ENCODE measurements around the gene DUSP6.
"Not testable (repeated sequence)": the region's sequence is repeated elsewhere in the genome, so short reads cannot be mapped to it uniquely, and the experiment has no call there.

DUSP6 gene

GRCh38 chr12:89350260-89350629, 2.1 kb downstream of the DUSP6 start:
- H3K4me3 Mint-ChIP-seq = peak overlapping the region; percentile 90
- H3K9me3 Mint-ChIP-seq = no peaks in the 10 kb centered on the region
- peaks cover 77% of the 10 kb centered on the region for H3K4me1 Mint-ChIP-seq (ENCODE audit: low read depth)
- peaks cover 36% of the 10 kb centered on the region for H3K36me3 Mint-ChIP-seq (ENCODE audit: low read depth)
- peak overlapping the region; percentile 94 for H3K27ac Mint-ChIP-seq
- no peaks in the 10 kb centered on the region for H3K27me3 Mint-ChIP-seq

GRCh38 chr12:89349814-89350213, 2.5 kb downstream of the DUSP6 start:
- Mint-ChIP-seq H3K27me3 (no peaks in the 10 kb centered on the region), H3K36me3 (ENCODE audit: low read depth) (peaks cover 36% of the 10 kb centered on the region), H3K4me3 (peak overlapping the region; percentile 90), H3K9me3 (no peaks in the 10 kb centered on the region), H3K27ac (no peak overlapping the region), H3K4me1 (ENCODE audit: low read depth) (peaks cover 77% of the 10 kb centered on the region)

- no peaks in the 10 kb centered on the region for H3K27me3 Mint-ChIP-seq
- peaks cover 36% of the 10 kb centered on the region for H3K36me3 Mint-ChIP-seq (ENCODE audit: low read depth)
- H3K4me3 Mint-ChIP-seq = peak overlapping the region; percentile 90
- H3K9me3 Mint-ChIP-seq = no peaks in the 10 kb centered on the region
- peaks cover 74% of the 10 kb centered on the region for H3K4me1 Mint-ChIP-seq (ENCODE audit: low read depth)
- no peak overlapping the region for H3K27ac Mint-ChIP-seq
These were observed 3.2 kb downstream of the DUSP6 start for GRCh38 chr12:89348894-89349699.

DNA sequence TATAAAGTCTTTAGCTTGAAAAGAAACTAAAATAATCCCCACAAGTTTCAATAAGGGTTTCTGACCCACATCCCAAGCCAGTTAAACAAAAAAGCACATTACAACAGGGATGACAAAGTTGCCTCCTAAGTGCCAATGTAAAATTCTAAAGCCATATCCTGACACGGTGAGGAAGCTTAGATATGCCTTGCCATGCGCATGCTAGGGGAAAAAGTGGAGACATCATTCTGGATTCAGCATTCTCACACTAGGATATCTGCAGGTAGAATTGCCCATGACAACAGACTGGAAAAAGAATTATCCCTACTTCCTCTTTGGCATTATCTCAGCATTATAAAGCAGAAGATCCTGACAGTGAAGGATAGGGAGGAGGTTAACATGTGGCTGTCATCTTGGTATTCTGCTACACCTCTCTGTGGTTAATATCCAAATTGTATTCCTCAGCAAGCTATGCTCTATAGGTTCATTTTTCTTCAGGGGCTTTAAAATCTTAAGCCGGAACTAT, 4.9 kb downstream of the DUSP6 start:
- Mint-ChIP-seq H3K27me3 (no peaks in the 10 kb centered on the region), H3K4me3 (peak overlapping the region; percentile 73), H3K36me3 (ENCODE audit: low read depth) (peaks cover 36% of the 10 kb centered on the region), H3K9me3 (no peaks in the 10 kb centered on the region), H3K27ac (peak overlapping the region; percentile 36), H3K4me1 (ENCODE audit: low read depth) (peaks cover 69% of the 10 kb centered on the region)

DNA sequence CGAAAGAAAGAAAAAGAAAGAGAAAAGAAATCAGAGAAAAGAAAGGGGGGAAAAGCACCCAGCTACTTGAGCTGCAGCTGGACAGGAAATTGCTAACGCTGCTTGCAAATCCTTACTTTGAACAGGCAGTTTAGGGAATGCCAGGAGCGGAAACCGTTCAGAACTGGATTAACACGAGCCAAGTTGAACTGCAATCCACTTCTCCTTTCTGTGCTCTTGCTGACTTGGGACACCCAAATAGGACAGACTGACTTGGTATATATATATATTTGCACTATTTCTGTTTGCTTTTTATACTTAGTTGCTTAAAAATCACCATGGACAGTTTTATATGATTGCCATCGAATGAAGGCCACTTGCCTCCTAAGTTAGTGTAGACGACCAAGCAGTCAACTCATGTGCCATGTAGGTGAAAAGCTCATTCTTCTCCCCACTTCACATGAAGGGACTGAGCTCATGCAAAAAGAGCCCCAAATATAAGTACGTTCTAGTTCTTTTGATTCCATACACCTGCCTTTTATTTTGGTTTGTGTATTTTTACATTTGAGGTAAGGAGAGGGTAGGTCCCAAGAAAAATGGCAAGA, 5.5 kb downstream of the DUSP6 start:
- H3K27me3 Mint-ChIP-seq = no peaks in the 10 kb centered on the region
- H3K4me1 Mint-ChIP-seq (ENCODE audit: low read depth) = peaks cover 66% of the 10 kb centered on the region
- peak overlapping the region; percentile 73 for H3K27ac Mint-ChIP-seq
- no peaks in the 10 kb centered on the region for H3K9me3 Mint-ChIP-seq
- H3K4me3 Mint-ChIP-seq = peak overlapping the region; percentile 73
- peaks cover 36% of the 10 kb centered on the region for H3K36me3 Mint-ChIP-seq (ENCODE audit: low read depth)

GRCh38 chr12:89345830-89346740, 6.2 kb downstream of the DUSP6 start:
- no peaks in the 10 kb centered on the region for H3K27me3 Mint-ChIP-seq
- H3K4me3 Mint-ChIP-seq = peak overlapping the region; percentile 73
- peaks cover 69% of the 10 kb centered on the region for H3K4me1 Mint-ChIP-seq (ENCODE audit: low read depth)
- H3K27ac Mint-ChIP-seq = peak overlapping the region; percentile 73
- H3K36me3 Mint-ChIP-seq (ENCODE audit: low read depth) = peaks cover 36% of the 10 kb centered on the region
- H3K9me3 Mint-ChIP-seq = no peaks in the 10 kb centered on the region

GRCh38 chr12:89345376-89345775, 6.9 kb downstream of the DUSP6 start:
- H3K4me1 Mint-ChIP-seq (ENCODE audit: low read depth) = peaks cover 65% of the 10 kb centered on the region
- peaks cover 32% of the 10 kb centered on the region for H3K36me3 Mint-ChIP-seq (ENCODE audit: low read depth)
- no peaks in the 10 kb centered on the region for H3K27me3 Mint-ChIP-seq
- no peak overlapping the region for H3K4me3 Mint-ChIP-seq
- no peak overlapping the region for H3K27ac Mint-ChIP-seq
- H3K9me3 Mint-ChIP-seq = no peaks in the 10 kb centered on the region

- H3K36me3 Mint-ChIP-seq (ENCODE audit: low read depth) = peaks cover 29% of the 10 kb centered on the region
- peak overlapping the region; percentile 46 for H3K27ac Mint-ChIP-seq
- H3K9me3 Mint-ChIP-seq = no peaks in the 10 kb centered on the region
- H3K4me1 Mint-ChIP-seq (ENCODE audit: low read depth) = peaks cover 61% of the 10 kb centered on the region
- no peak overlapping the region for H3K4me3 Mint-ChIP-seq
- H3K27me3 Mint-ChIP-seq = no peaks in the 10 kb centered on the region
These were observed 7.5 kb downstream of the DUSP6 start for GRCh38 chr12:89344862-89345202.

DNA sequence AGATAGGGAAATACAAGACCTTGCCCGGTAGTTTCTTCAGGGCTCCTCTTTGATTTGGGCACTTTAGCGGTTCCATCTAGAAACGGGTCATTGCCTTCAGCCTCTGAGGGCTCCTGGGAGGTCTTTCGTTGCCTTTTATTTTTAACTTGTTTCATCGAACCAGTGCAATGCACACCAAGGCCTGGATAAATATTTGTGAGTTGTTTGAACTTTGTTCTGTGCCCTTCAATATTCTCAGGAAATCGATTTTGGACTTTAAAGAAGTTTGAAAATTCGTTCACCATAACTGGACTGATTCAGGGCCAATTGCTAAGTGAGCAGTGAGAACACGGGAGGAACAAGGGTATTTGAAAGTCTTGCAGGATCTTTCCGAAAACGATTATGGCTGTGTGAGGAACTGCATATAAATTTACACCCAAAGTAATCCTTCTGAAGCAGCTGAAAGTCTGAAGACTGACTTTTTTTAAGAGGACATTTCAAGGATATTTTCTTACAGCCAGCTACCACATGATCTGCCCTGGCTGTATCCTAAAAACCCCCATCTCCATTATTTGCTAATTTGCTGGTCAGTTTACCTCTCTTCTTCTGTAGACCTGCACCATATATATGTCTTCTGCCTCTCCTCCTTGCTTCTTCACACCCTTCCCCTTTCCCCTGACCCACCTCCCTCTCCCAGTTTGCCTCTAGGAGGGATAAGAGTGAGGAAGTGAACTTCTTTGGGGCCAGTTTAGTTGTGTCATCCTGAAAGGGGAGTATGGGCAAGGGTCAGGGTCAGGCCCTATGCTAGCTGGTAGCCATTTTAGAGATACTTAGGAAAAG, 8.0 kb downstream of the DUSP6 start:
- Mint-ChIP-seq H3K36me3 (ENCODE audit: low read depth) (peaks cover 23% of the 10 kb centered on the region), H3K27ac (peak overlapping the region; percentile 46), H3K4me1 (ENCODE audit: low read depth) (peaks cover 55% of the 10 kb centered on the region), H3K9me3 (no peaks in the 10 kb centered on the region), H3K27me3 (no peaks in the 10 kb centered on the region), H3K4me3 (no peak overlapping the region)

DNA sequence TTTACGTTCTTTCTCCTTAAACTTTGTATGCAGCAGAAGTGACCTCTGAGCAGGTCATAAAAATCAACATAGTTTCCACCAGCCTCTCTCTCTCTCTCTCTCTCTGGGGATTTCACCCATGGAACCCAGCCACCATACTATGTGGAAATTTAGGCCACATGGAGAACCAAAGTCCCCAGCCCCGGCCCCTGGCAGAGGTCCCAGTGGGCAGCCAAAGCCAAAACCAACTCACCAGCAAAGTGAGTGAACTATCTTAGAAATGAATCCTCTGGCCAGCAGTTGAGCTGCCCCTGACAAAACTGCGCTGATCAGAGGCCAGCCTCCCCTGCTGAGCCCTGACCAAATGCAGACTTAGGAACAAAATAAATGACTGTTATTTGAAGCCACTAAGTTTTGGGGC, 9.2 kb downstream of the DUSP6 start:
- Mint-ChIP-seq H3K9me3 (no peaks in the 10 kb centered on the region), H3K36me3 (ENCODE audit: low read depth) (peaks cover 12% of the 10 kb centered on the region), H3K27me3 (no peaks in the 10 kb centered on the region), H3K4me3 (no peak overlapping the region), H3K4me1 (ENCODE audit: low read depth) (peaks cover 44% of the 10 kb centered on the region), H3K27ac (no peak overlapping the region)

DNA sequence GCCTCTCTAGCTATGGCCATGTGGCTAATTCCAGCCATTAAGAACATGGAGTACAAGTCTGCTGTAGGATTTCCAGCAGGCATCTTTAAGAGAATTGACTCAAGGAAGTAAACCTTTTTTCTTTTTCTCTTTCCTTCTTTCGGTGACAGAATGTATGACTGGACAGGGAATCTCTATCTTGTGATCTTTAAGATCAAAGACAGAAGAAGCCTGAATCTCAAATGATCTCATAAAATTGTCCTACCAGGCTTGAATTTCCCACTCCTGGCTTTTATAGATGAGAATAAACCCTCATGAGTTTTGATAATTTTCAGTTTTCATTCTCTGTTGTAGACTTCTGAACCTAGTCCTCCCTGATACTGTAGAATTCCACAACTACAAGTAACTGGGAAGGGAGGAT, 11.4 kb downstream of the DUSP6 start:
- no peak overlapping the region for H3K27ac Mint-ChIP-seq
- H3K9me3 Mint-ChIP-seq = no peaks in the 10 kb centered on the region
- no peak overlapping the region for H3K4me3 Mint-ChIP-seq
- peaks cover 21% of the 10 kb centered on the region for H3K4me1 Mint-ChIP-seq (ENCODE audit: low read depth)
- no peaks in the 10 kb centered on the region for H3K27me3 Mint-ChIP-seq
- no peaks in the 10 kb centered on the region for H3K36me3 Mint-ChIP-seq (ENCODE audit: low read depth)

DNA sequence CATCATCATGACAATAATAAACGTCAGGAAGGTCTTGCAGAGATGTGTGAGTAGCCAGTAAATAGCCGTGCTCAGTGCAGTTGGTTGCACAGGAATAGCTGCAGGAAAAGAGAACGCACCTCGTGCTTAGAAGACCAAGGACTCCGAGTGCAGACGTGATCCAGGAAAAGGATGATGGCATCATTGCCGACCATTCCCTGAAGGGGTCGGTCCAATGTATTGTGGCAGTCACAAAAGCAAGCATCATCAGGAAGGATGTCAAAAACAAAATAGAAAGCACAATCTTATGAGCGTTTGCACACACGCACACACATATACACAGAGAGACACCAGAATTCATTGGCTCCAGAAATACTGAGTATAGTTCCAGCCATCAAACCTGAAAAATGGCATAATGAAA, 12.8 kb downstream of the DUSP6 start:
- Mint-ChIP-seq H3K27me3 (no peaks in the 10 kb centered on the region), H3K9me3 (no peaks in the 10 kb centered on the region), H3K36me3 (ENCODE audit: low read depth) (no peaks in the 10 kb centered on the region), H3K4me3 (no peak overlapping the region), H3K4me1 (ENCODE audit: low read depth) (peaks cover 11% of the 10 kb centered on the region), H3K27ac (no peak overlapping the region)

DNA sequence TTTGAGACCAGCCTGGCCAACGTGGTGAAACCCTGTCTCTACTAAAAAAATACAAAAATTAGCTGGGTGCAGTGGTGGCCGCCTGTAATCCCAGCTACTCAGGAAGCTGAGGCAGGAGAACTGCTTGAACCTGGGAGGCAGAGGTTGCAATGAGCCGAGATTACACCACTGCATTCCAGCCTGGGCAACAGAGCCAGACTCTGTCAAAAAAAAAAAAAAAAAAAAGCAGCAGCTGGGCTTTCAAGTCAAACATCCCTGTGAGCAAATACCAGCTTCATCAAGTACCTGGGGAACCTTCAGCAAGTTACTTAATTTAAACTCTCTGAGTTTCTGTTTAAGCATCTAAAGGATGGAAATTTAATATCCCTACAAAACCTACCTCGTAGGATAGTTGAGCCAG, 15.2 kb downstream of the DUSP6 start:
- H3K36me3 Mint-ChIP-seq (ENCODE audit: low read depth); H3K4me3 Mint-ChIP-seq; H3K27me3 Mint-ChIP-seq: not testable (repeated sequence)

DNA sequence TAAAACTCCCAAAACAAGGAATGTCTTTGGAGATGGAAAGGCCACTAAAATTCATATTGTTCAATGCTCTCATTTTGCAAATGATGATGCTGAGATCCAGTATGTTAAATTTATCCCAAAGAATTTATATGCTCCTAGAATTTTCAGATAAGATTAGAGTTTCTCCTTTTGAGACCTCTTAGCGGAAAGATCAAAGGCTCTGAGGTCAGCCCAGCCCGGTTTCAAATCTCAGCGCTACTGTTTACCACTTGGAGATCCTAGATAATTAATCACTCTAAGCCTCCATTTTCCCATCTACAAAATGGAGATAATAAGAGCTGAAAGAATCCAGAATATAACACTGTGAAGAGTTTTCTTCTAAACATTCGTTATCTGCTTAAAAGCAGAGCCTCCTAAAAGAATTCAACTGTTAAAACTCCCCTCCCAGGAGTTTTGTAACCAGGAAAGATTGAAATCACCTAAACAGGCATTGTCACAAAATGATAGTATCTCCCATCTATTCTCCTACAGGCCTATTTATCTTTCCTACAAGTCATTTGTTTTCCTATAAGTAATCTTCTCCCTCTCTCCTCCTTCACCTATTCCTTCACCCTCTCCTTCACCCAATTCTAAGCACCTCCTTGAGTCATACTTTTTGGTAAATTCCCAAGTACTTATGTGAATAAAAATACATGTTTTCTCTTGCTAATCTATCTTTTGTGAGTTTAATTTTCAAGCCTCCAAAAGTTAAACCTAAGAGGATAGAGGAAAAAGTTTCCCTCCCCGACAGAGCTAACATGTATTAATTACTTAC, 16.7 kb downstream of the DUSP6 start:
- no peak overlapping the region for H3K4me3 Mint-ChIP-seq
- no peak overlapping the region for H3K27ac Mint-ChIP-seq
- peaks cover 19% of the 10 kb centered on the region for H3K4me1 Mint-ChIP-seq (ENCODE audit: low read depth)
- no peaks in the 10 kb centered on the region for H3K27me3 Mint-ChIP-seq
- H3K36me3 Mint-ChIP-seq (ENCODE audit: low read depth) = peaks cover 1% of the 10 kb centered on the region
- H3K9me3 Mint-ChIP-seq = peaks cover 7% of the 10 kb centered on the region

More for the DNA sequence above, 15.2 kb downstream of the DUSP6 start:
- not testable (repeated sequence) for H3K27ac Mint-ChIP-seq, H3K9me3 Mint-ChIP-seq
- peaks cover 22% of the 10 kb centered on the region for H3K4me1 Mint-ChIP-seq (ENCODE audit: low read depth)

All from stimulated activated naive CD8-positive, alpha-beta T cell treated with anti-CD3 and anti-CD28 coated beads, Interleukin-15, Interleukin-2, amounts not matched to agents 100 ng/mL and 50 ng/mL, for 24 hours (primary cell).